K562 (cell line): ENCODE measurements around the gene RPL15. TPM values are rescaled to one million over a fixed set of nuclear protein-coding genes. Genes with fewer than 3 reads are reported as not detected.

Source experiments
- ATF3 ChIP-seq, 2 experiments: fragments of 450-650 bp in 1 of 2; sonication (generic) in 1 of 2; formaldehyde crosslinking in 1 of 2; IDR thresholded peaks in 1 of 2; conservative IDR thresholded peaks in 1 of 2; 2 replicates each; pipeline versions ENCODE4 v1.6.1 to v1.8.1; 2016 to 2023; ENCODE audit warnings: mild to moderate bottlenecking in 2 of 2, moderate library complexity in 2 of 2, inconsistent platforms in 1 of 2, missing genetic modification reagents in 1 of 2
- BRD4 ChIP-seq: fragments of 200-600 bp; sonication (generic); IDR thresholded peaks from 2 replicates; pipeline ENCODE4 v1.6.1; 2017; ENCODE audit warnings: inconsistent platforms
- ELF4 ChIP-seq: fragments of 450-650 bp; formaldehyde crosslinking; IDR thresholded peaks from 2 replicates; pipeline ENCODE4 v1.4.0; 2022; ENCODE audit warnings: missing genetic modification characterization
- FOXK2 ChIP-seq, 2 experiments: fragments of 450-650 bp; IDR thresholded peaks in 1 of 2; conservative IDR thresholded peaks in 1 of 2; 2 replicates each; pipeline ENCODE4 v1.6.1; 2016; ENCODE audit warnings: low read depth in 2 of 2, mild to moderate bottlenecking in 1 of 2
- MAFK ChIP-seq: IDR thresholded peaks from 2 replicates; pipeline ENCODE4 v1.6.1; 2011; ENCODE audit warnings: low read length, improper control_type of control experiment
- MEF2A ChIP-seq: IDR thresholded peaks from 2 replicates; pipeline ENCODE4 v1.6.1; 2011; ENCODE audit warnings: low read depth, mild to moderate bottlenecking, low read length, moderate library complexity; ENCODE audit not compliant: control insufficient read depth
- NFRKB ChIP-seq: fragments of 450-650 bp; IDR thresholded peaks from 2 replicates; pipeline ENCODE4 v1.6.1; 2016; ENCODE audit warnings: low read depth
- NKRF ChIP-seq: fragments of 450-650 bp; IDR thresholded peaks from 2 replicates; pipeline ENCODE4 v1.6.1; 2016; ENCODE audit warnings: borderline replicate concordance
- PURB ChIP-seq: sonication (generic); formaldehyde crosslinking; IDR thresholded peaks from 2 replicates; pipeline ENCODE4 v1.9.0; 2021; ENCODE audit warnings: low read depth, mild to moderate bottlenecking, missing genetic modification reagents
- THRA ChIP-seq: fragments of 450-650 bp; IDR thresholded peaks from 2 replicates; pipeline ENCODE4 v1.6.1; 2017; ENCODE audit warnings: mild to moderate bottlenecking, moderate library complexity
- ZEB2 ChIP-seq: fragments of 450-650 bp; IDR thresholded peaks from 2 replicates; pipeline ENCODE4 v1.6.1; 2016
- ZKSCAN1 ChIP-seq: fragments of 150-350 bp; IDR thresholded peaks from 2 replicates; pipeline ENCODE4 v1.6.1; 2016; ENCODE audit warnings: low read depth, low read length
- ZNF318 ChIP-seq, 2 experiments: fragments of 450-650 bp; IDR thresholded peaks; 2 replicates each; pipeline ENCODE4 v1.6.1; 2016; ENCODE audit warnings: mild to moderate bottlenecking in 2 of 2, borderline replicate concordance in 1 of 2, low read depth in 1 of 2, moderate library complexity in 1 of 2
- ZNF780A ChIP-seq: fragments of 250-450 bp; sonication (Bioruptor Pico); IDR thresholded peaks from 2 replicates; pipeline ENCODE4 v1.5.0; 2021; ENCODE audit warnings: mild to moderate bottlenecking
- polyA plus RNA-seq, 8 experiments: library from polyadenylated mRNA; depleted of rRNA in 4 of 8; stranded (reverse) in 5 of 8; unstranded in 3 of 8; fragments of >200 nt; fragmentation: Nextera tagmentation in 2 of 8; fragmentation: Illumina TruSeq in 1 of 8; extraction: Ambion mirVana in 2 of 8; extraction: Trizol in 1 of 8; gene quantifications; 2 replicates each; pipeline versions ENCODE4 v1.2.1 to v1.2.3, GENCODE V29; 2011 to 2014; ENCODE audit warnings: inconsistent platforms in 1 of 8, missing spikeins in 1 of 8
- total RNA-seq, 7 experiments: library from RNA; depleted of rRNA in 6 of 7; stranded (reverse); fragments of >200 nt in 6 of 7; fragmentation: Illumina TruSeq in 2 of 7; extraction: Trizol in 2 of 7; gene quantifications; 2 replicates each; pipeline versions ENCODE4 v1.2.1 to v1.2.3, GENCODE V29; 2011 to 2021; ENCODE audit warnings: low replicate concordance in 1 of 7

RPL15 gene
- total and polyA plus RNA-seq, 9 of the 15 experiments (the other 6 are each of a cell fraction or from before 2014, with no cell fraction given), result 2,393 to 8,850 (median 3,928) TPM

- TF ChIP-seq ZNF318 (IDR thresholded peaks at IDR 0.05; ENCODE audit: borderline replicate concordance in 1 of 2, low read depth in 1 of 2), result 0 out of 4 replicates have a peak, but pooled peaks of 1 of the 2 experiments have one; percentile 19
- no peak for TF ChIP-seq ELF4 (CRISPR knock-in tag)
- no peak for TF ChIP-seq BRD4
- peak; percentile 90 for TF ChIP-seq MAFK
- no peak for TF ChIP-seq NKRF
- TF ChIP-seq ZKSCAN1, result no peak
- TF ChIP-seq PURB (CRISPR knock-in tag), result no peak
- TF ChIP-seq MEF2A, result no peak
- TF ChIP-seq ZEB2, result peak; percentile 29; the same call in 1 of the 2 replicates
- TF ChIP-seq NFRKB, result no peak
- TF ChIP-seq ATF3 (IDR thresholded peaks at IDR 0.05), result peak; percentile 50; the same call in 1 of the 2 replicates
- TF ChIP-seq ATF3 (CRISPR knock-in tag; conservative IDR thresholded peaks at IDR 0.05), result no peak
- TF ChIP-seq ZNF780A (CRISPR knock-in tag), result no peak
- no peak for TF ChIP-seq THRA
- TF ChIP-seq FOXK2 (conservative IDR thresholded peaks at IDR 0.05 in 1 of 2, IDR thresholded peaks at IDR 0.05 in 1 of 2; ENCODE audit: low read depth in 2 of 2), result peak in 1 of 2 experiments; percentile 23; a peak in 2 of 4 replicates
Observed at GRCh38 chr3:23940775-23941174, 23.8 kb downstream of the RPL15 start (continued).
